Skeletal muscle tissue (tissue), 4 donors: ENCODE measurements around the gene ZNF385A. TPM values are rescaled to one million over a fixed set of nuclear protein-coding genes. Genes with fewer than 3 reads are reported as not detected.
A peak's percentile ranks its signal among the peaks of the same experiment; 100 is the strongest.
"Not testable (repeated sequence)": the region's sequence is repeated elsewhere in the genome, so short reads cannot be mapped to it uniquely, and the experiment has no call there.

Source experiments
- H3K27ac ChIP-seq: one replicate; pipeline ENCODE4 v1.7.0; 2013; ENCODE audit warnings: mild to moderate bottlenecking, low read depth, low read length, inconsistent platforms
- H3K27me3 ChIP-seq, 3 donors: one replicate each; pipeline ENCODE4 v1.7.0; 2013; ENCODE audit warnings: low read length in 3 of 3; ENCODE audit not compliant: control insufficient read depth in 3 of 3, insufficient read depth in 3 of 3
- H3K36me3 ChIP-seq, 3 donors: one replicate each; pipeline ENCODE4 v1.7.0; 2013; ENCODE audit warnings: low read length in 3 of 3; ENCODE audit not compliant: control insufficient read depth in 3 of 3, insufficient read depth in 3 of 3
- H3K4me1 ChIP-seq, 3 donors: one replicate each; pipeline ENCODE4 v1.7.0; 2013; ENCODE audit warnings: low read length in 3 of 3, mild to moderate bottlenecking in 3 of 3; ENCODE audit not compliant: control insufficient read depth in 3 of 3, insufficient read depth in 3 of 3
- H3K4me3 ChIP-seq, 3 donors: one replicate each; pipeline ENCODE4 v1.7.0; 2013; ENCODE audit warnings: low read length in 3 of 3
- H3K9ac ChIP-seq, 3 donors: one replicate each; pipeline ENCODE4 v1.7.0; 2013; ENCODE audit warnings: low read length in 3 of 3, mild to moderate bottlenecking in 3 of 3, moderate library complexity in 2 of 3, low read depth in 1 of 3
- H3K9me3 ChIP-seq, 3 donors: one replicate each; pipeline ENCODE4 v1.7.0; 2013; ENCODE audit warnings: low read length in 3 of 3; ENCODE audit not compliant: control insufficient read depth in 3 of 3
- total RNA-seq: library from RNA; depleted of rRNA; stranded (reverse); fragments of >200 nt; gene quantifications from one replicate; pipeline ENCODE4 v1.2.3, GENCODE V29; 2014
- donor health status: Osteomylitis.

Gene ZNF385A
- total RNA-seq, 1 donor from 2014 or later = 3.7 TPM

DNA sequence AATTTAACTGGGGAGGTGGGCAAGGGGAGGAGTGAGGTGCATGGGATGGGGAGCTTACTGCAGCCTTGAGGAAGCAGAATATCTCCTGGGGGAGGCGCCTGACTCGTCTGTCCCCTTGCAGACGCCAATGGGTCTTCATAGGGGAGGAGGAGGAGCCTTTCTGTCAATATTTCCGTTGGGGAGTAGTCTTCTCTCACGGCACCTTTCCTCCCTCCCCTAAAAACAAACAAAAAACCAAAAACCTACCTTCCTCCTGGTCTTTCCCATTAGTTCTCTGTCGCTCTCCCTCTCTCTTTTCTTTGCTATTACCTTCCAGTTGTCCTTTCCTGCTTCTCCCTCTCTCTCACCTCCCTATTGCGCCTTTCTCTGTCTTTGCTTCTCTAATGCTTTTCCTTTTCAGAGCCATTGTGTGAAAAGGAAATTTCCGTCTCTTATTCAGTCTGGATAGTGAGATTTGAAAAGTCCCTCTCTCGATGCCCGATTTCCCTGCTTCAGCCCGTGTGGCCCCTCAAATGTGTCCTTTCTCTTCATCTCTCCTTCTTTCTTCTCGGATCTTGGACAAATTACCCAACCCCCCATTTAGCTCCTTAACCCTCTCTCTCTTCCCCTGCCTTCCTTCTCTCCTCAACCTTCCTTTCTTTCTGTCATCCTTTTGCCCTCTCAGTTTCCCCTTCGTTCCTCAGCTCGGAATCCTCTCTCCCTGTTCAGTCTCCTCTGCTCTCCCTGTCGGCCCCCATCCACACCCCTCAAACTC lies 26.2 kb downstream of the ZNF385A start:
- H3K4me3 ChIP-seq = peak overlapping the region; percentile 76 to 92 (median 90)
- no peaks in the 10 kb centered on the region for H3K9me3 ChIP-seq
- peaks cover 18 to 32% (median 19%) of the 10 kb centered on the region in 3 donors for H3K4me1 ChIP-seq
- H3K36me3 ChIP-seq = no peaks in the 10 kb centered on the region
- H3K9ac ChIP-seq = peak overlapping the region; percentile 83 to 92 (median 88)
- H3K27me3 ChIP-seq = no peaks in the 10 kb centered on the region
- H3K27ac ChIP-seq = peak overlapping the region; percentile 88

DNA sequence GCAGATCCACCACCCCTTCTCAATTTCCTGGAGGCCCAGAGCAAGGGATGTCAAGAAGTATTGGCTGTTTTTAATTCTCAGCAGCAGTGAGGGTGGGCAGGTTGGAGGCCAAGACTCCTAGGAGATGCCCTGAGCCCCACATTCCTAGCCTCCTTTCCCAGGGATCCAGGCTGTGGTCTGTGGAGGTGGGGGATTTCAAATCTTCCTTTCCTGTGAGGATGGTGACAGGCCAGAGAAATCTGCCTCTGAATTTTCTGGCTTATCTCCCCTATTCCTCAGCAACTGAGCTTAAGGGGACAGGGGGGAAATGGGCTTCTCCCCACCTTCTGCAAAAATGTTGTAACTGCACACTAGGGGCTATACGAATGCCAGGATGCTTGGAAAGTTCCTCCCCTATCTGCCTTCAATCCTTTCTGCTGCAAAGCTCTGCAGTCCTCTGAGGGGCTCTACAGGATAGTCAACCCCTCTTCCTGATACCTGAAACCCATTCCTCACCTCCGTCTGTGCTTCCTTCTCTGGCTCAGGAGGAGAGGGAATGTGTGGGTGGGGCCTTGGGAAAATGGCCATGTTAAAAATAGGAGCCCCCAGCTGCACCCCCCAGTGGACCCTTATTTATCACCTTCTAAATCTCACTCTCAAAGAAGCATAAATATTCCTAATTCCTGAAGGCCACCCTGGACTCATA lies 26.9 kb downstream of the ZNF385A start:
- H3K27ac ChIP-seq = no peak overlapping the region
- no peak overlapping the region for H3K4me3 ChIP-seq
- peaks cover 21 to 36% (median 26%) of the 10 kb centered on the region in 3 donors for H3K4me1 ChIP-seq
- no peaks in the 10 kb centered on the region for H3K27me3 ChIP-seq
- no peak overlapping the region for H3K9ac ChIP-seq
- H3K9me3 ChIP-seq = no peaks in the 10 kb centered on the region
- H3K36me3 ChIP-seq = no peaks in the 10 kb centered on the region

DNA sequence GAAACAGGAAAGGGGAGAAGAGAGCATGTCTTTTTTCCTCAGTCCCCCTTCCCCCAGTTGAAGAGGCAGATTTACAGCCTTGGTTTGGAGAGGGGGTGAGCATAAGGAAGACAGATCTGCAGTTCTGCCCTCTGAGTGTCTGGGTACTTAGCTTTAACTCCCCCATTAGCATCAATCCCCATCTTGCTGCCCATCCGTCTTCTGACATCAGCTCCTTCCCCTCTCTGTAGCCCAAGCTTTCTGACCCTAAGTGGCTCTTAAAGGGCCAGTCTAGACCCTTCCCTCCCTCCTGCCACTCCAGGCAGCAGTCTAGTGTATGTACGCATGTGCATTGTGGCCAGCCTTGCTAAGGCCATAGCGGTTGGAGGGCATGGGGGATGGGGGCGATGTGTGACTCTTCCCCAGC lies 27.6 kb downstream of the ZNF385A start:
- no peak overlapping the region for H3K9ac ChIP-seq
- no peak overlapping the region for H3K27ac ChIP-seq
- H3K27me3 ChIP-seq = no peaks in the 10 kb centered on the region
- H3K9me3 ChIP-seq = no peaks in the 10 kb centered on the region
- peaks cover 28 to 43% (median 33%) of the 10 kb centered on the region in 3 donors for H3K4me1 ChIP-seq
- no peak overlapping the region for H3K4me3 ChIP-seq
- H3K36me3 ChIP-seq = no peaks in the 10 kb centered on the region

- H3K4me1 ChIP-seq = peaks cover 31 to 47% (median 35%) of the 10 kb centered on the region in 3 donors
- no peak overlapping the region for H3K9ac ChIP-seq
Measured at GRCh38 chr12:54356228-54356627, 28.3 kb downstream of the ZNF385A start.

GRCh38 chr12:54355104-54355815 lies 29.3 kb downstream of the ZNF385A start:
- peaks cover 30 to 39% (median 31%) of the 10 kb centered on the region in 3 donors for H3K4me1 ChIP-seq
- no peaks in the 10 kb centered on the region for H3K9me3 ChIP-seq
- no peak overlapping the region for H3K27ac ChIP-seq
- no peaks in the 10 kb centered on the region for H3K27me3 ChIP-seq
- no peak overlapping the region for H3K4me3 ChIP-seq
- H3K9ac ChIP-seq = no peak overlapping the region
- H3K36me3 ChIP-seq = peaks cover 6 to 10% (median 10%) of the 10 kb centered on the region in 3 donors

More at GRCh38 chr12:54356228-54356627, 28.3 kb downstream of the ZNF385A start:
- H3K36me3 ChIP-seq = peaks cover under 1 to 1% (median under 1%) of the 10 kb centered on the region in 3 donors
- no peaks in the 10 kb centered on the region for H3K27me3 ChIP-seq
- H3K9me3 ChIP-seq = no peaks in the 10 kb centered on the region
- no peak overlapping the region for H3K4me3 ChIP-seq
- no peak overlapping the region for H3K27ac ChIP-seq

DNA sequence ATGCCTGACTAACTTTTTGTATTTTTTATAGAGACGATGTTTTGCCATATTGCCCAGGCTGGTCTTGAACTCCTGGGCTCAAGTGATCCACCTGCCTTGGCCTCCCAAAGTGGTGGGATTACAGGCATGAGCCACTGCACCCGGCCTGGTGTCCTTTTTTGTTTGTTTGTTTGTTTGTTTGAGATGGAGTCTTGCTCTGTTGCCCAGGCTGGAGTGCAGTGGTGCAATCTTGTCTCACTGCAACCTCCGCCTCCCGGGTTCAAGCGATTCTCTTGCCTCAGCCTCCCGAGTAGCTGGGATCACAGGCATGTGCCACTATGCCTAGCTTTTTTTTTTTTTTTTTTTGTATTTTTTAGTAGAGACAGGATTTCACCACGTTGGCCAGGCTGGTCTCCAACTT lies 30.3 kb downstream of the ZNF385A start:
- not testable (repeated sequence) for H3K27ac ChIP-seq, H3K9me3 ChIP-seq, H3K4me3 ChIP-seq, H3K9ac ChIP-seq, H3K27me3 ChIP-seq
- H3K36me3 ChIP-seq = peaks cover 13 to 19% (median 18%) of the 10 kb centered on the region in 3 donors
- H3K4me1 ChIP-seq = peaks cover 22 to 30% (median 23%) of the 10 kb centered on the region in 3 donors

GRCh38 chr12:54352891-54353874 lies 31.4 kb downstream of the ZNF385A start:
- Histone ChIP-seq H3K36me3 (peaks cover 20 to 25% (median 23%) of the 10 kb centered on the region in 3 donors), H3K27me3 (no peaks in the 10 kb centered on the region), H3K9ac (no peak overlapping the region), H3K9me3 (no peaks in the 10 kb centered on the region), H3K4me3 (peak overlapping the region in 1 of 3 donors; percentile 41), H3K4me1 (peaks cover 15 to 23% (median 17%) of the 10 kb centered on the region in 3 donors), H3K27ac (peak overlapping the region; percentile 65)

DNA sequence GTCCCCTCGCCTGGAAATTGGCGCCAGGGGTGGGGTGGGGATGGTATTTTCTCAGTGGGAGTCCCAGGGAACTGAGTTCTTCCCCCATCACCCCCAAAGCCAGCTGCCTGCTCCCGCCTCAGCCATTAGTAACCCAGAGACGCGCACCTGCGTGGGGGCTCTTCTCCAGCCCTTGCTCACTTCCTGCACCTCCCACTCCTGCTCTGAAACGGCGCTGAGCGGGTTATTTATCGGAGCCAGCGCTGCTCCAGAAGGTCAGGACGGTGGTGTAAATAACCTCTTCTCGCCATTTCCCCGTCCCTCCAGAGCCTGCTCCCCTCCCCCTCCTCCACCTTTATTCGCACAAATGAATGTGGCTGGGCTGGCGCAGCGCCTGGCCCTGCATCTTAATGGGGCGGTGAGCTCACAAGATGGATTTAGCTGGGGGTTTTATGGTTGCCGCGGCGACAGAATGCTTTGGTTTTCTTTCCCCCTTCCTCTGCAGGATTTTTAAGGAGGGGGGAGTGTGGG lies 32.5 kb downstream of the ZNF385A start:
- Histone ChIP-seq H3K27me3 (no peaks in the 10 kb centered on the region), H3K27ac (peak overlapping the region; percentile 65), H3K9me3 (no peaks in the 10 kb centered on the region), H3K9ac (peak overlapping the region in 2 of 3 donors; percentile 3 to 74), H3K4me1 (peaks cover 12 to 21% (median 16%) of the 10 kb centered on the region in 3 donors), H3K36me3 (peaks cover 30 to 35% (median 34%) of the 10 kb centered on the region in 3 donors), H3K4me3 (peak overlapping the region; percentile 41 to 61 (median 50))

DNA sequence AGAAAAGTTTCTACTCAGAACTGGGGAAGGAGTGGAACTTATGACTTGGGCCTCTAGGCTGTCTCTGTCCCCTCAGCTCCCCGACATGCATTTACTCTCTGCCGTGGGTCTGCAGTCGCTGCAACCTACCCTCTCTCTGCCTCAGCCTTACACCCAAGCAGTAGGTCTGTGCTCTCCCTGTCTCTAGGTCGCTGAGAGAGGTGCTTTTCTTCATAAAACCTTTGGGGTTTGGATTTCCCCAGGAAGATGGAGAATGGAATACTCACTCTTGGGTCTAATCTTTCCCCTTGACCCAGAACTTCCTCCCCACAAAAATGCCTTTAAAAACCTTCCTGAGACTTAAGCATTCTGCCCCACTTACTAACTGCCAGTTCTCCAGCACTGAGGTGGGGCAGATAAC lies 33.2 kb downstream of the ZNF385A start:
- Histone ChIP-seq H3K9me3 (no peaks in the 10 kb centered on the region), H3K4me1 (peaks cover 12 to 21% (median 16%) of the 10 kb centered on the region in 3 donors), H3K27me3 (no peaks in the 10 kb centered on the region), H3K36me3 (peaks cover 33 to 40% (median 38%) of the 10 kb centered on the region in 3 donors), H3K4me3 (no peak overlapping the region), H3K9ac (peak overlapping the region in 1 of 3 donors; percentile 3), H3K27ac (no peak overlapping the region)
